ENCODE data around the gene MED7.

- TF ChIP-seq CTCF (IDR thresholded peaks at IDR 0.05; ENCODE audit: control extremely low read depth in 1 of 3, insufficient read depth in 1 of 3, low read depth in 1 of 3, low read length in 3 of 3) (no peak), YY1 (IDR thresholded peaks at IDR 0.05; ENCODE audit: low read depth, low read length) (no peak)
These were observed 12.6 kb upstream of the MED7 start for GRCh38 chr5:157155297-157155696.
